Measurements from ENCODE around the gene SSTR5. TPM values are rescaled to one million over a fixed set of nuclear protein-coding genes. Genes with fewer than 3 reads are reported as not detected.

The SSTR5 gene
- total and polyA plus RNA-seq, 2 donors from 2014 or later: 6.7 TPM; not detected in 1

DNA sequence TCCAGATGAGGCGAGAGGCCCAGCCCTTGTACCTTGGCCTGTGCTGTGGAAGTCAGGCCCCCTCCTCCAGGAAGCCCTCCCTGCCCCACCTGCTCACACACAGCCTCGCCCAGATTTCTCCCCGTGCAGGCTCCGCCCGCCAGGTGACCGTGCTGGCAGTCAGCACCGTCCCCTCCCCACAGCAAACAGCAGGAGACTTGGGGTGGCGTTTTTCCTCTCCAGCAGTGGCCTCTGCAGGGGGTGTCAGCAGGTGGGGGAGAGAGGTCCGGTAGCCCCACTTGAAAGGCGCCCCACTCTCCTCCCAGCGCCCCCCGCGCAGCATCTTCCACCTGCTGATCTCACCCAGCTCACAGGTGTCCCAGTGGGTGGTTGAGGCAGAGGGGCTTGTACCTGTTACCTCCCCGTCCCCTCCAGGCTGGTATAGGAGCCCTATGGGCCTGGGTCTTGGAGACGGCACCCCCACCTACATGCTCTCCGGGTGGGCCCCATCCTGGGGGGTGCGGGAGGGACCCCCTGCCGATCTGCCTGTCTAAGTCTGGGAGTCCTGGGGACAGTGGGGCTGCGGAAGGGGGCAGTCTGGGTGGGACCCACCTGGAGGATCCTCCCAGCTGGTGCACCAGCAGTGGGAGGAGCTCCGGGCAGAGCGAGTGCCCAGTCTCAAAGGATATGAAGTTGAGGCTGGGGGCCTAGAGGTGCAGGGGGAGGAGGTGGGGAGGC lies 27.7 kb downstream of the SSTR5 start:
- Histone ChIP-seq H3K27ac (ENCODE audit: low read depth in 2 of 2, low read length in 2 of 2) (no peak overlapping the region), H3K36me3 (ENCODE audit: control insufficient read depth in 2 of 3, insufficient read depth in 3 of 3, low read length in 3 of 3) (no peaks in the 10 kb centered on the region), H3K27me3 (ENCODE audit: control insufficient read depth, insufficient read depth, low read length) (no peaks in the 10 kb centered on the region), H3K4me3 (ENCODE audit: low read length in 3 of 3) (no peak overlapping the region), H3K4me1 (ENCODE audit: control insufficient read depth in 2 of 3, insufficient read depth in 2 of 3, low read depth in 1 of 3, low read length in 3 of 3) (peaks cover 0 to 2% (median 0%) of the 10 kb centered on the region in 3 donors), H3K9me3 (ENCODE audit: control insufficient read depth in 2 of 3, insufficient read depth in 1 of 3, low read length in 3 of 3) (no peaks in the 10 kb centered on the region), H3K9ac (ENCODE audit: low read length in 3 of 3) (no peak overlapping the region)
- FAIRE-seq: no peak
- TF ChIP-seq, protein P1, sequence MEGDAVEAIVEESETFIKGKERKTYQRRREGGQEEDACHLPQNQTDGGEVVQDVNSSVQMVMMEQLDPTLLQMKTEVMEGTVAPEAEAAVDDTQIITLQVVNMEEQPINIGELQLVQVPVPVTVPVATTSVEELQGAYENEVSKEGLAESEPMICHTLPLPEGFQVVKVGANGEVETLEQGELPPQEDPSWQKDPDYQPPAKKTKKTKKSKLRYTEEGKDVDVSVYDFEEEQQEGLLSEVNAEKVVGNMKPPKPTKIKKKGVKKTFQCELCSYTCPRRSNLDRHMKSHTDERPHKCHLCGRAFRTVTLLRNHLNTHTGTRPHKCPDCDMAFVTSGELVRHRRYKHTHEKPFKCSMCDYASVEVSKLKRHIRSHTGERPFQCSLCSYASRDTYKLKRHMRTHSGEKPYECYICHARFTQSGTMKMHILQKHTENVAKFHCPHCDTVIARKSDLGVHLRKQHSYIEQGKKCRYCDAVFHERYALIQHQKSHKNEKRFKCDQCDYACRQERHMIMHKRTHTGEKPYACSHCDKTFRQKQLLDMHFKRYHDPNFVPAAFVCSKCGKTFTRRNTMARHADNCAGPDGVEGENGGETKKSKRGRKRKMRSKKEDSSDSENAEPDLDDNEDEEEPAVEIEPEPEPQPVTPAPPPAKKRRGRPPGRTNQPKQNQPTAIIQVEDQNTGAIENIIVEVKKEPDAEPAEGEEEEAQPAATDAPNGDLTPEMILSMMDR (IDR thresholded peaks at IDR 0.05; ENCODE audit: borderline replicate concordance, extremely low read depth, insufficient read depth): no peak
- intact Hi-C loops (cut with DNase I): no loop called here
- DNase-seq: no peak

DNA sequence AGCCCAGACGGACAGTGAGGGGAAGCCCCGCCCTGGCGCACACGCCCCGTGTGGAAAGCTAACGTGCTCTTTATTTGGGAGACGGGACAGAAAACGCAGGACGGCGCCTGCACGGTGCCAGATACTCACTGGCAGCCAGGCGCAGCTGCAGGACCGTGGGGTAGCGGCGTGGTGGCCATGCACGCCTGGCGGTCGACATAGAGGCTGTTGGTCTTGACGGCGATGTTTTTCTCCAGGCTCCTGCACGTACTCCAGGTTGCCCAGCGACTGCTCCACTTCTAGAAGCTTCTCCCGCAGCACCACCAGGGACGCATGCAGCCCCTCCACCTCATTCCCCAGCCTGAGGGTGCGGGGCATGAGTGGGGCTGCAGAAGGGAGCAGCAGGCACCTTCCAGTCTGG lies 28.6 kb downstream of the SSTR5 start:
- Histone ChIP-seq H3K9ac (ENCODE audit: low read length in 3 of 3) (no peak overlapping the region), H3K27ac (ENCODE audit: low read depth in 2 of 2, low read length in 2 of 2) (no peak overlapping the region), H3K9me3 (ENCODE audit: control insufficient read depth in 2 of 3, insufficient read depth in 1 of 3, low read length in 3 of 3) (no peaks in the 10 kb centered on the region), H3K4me1 (ENCODE audit: control insufficient read depth in 2 of 3, insufficient read depth in 2 of 3, low read depth in 1 of 3, low read length in 3 of 3) (peaks cover 0 to 2% (median 0%) of the 10 kb centered on the region in 3 donors), H3K27me3 (ENCODE audit: control insufficient read depth, insufficient read depth, low read length) (no peaks in the 10 kb centered on the region), H3K4me3 (ENCODE audit: low read length in 3 of 3) (no peak overlapping the region), H3K36me3 (ENCODE audit: control insufficient read depth in 2 of 3, insufficient read depth in 3 of 3, low read length in 3 of 3) (no peaks in the 10 kb centered on the region)
- no peak for DNase-seq
- intact Hi-C loops (cut with DNase I): no loop called here
- TF ChIP-seq, protein P1 (IDR thresholded peaks at IDR 0.05; ENCODE audit: borderline replicate concordance, extremely low read depth, insufficient read depth): no peak
- no peak for FAIRE-seq

DNA sequence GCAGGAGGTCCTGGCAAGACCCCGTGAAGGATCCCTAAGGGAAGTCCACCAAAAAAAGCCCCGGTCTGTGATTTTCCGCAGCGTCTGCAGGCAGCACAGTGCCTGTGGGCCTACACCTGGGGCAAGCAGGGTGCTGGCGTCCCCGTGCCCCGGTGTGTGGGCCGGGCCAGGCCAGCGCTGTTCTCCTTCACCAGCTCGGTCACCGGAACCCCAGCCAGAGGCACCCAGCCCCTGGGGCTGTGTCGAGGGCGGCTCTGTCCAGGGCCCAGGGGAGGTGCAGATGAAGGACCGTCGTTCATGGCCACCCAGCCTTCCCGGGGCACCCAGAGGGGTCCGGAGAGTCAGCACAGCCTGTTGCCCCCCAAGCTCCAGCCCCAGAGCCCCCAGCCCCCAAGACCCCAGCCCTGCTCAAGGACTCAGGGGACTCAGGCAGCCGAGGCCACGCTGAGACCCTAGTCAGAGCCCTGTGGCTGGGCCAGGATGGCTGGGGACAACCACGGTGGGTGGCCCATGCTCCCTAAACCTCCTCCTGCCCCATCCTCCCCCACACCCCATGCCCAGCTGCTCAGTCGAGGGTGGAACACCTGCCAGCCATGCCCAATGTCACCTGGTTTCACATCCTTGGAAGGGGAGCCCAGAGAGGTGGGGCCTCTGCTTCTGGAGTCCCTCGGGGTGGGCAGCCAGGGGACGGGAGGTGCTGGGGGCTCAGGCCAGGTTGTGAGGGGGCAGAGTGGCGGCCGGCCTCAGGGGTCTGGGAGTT lies 29.2 kb downstream of the SSTR5 start:
- DNase-seq (no peak), FAIRE-seq (no peak)
- intact Hi-C loops (cut with DNase I): no loop called here
- H3K27me3 ChIP-seq (ENCODE audit: control insufficient read depth, insufficient read depth, low read length): no peaks in the 10 kb centered on the region
- H3K9me3 ChIP-seq (ENCODE audit: control insufficient read depth in 2 of 3, insufficient read depth in 1 of 3, low read length in 3 of 3): no peaks in the 10 kb centered on the region
- H3K9ac ChIP-seq (ENCODE audit: low read length in 3 of 3): no peak overlapping the region
- no peak overlapping the region for H3K27ac ChIP-seq (ENCODE audit: low read depth in 2 of 2, low read length in 2 of 2)
- no peak overlapping the region for H3K4me3 ChIP-seq (ENCODE audit: low read length in 3 of 3)
- H3K4me1 ChIP-seq (ENCODE audit: control insufficient read depth in 2 of 3, insufficient read depth in 2 of 3, low read depth in 1 of 3, low read length in 3 of 3): peaks cover 0 to 2% (median 0%) of the 10 kb centered on the region in 3 donors
- TF ChIP-seq, protein P1 (IDR thresholded peaks at IDR 0.05; ENCODE audit: borderline replicate concordance, extremely low read depth, insufficient read depth): no peak
- no peaks in the 10 kb centered on the region for H3K36me3 ChIP-seq (ENCODE audit: control insufficient read depth in 2 of 3, insufficient read depth in 3 of 3, low read length in 3 of 3)
